GM12878 (cell line): ENCODE measurements around the gene DNAAF1. TPM values are rescaled to one million over a fixed set of nuclear protein-coding genes. Genes with fewer than 3 reads are reported as not detected.

Experiments
- BHLHE40 ChIP-seq, 2 experiments: fragments of 450-650 bp in 1 of 2; IDR thresholded peaks; 2 replicates each; pipeline ENCODE4 v1.6.1; 2011 to 2017; ENCODE audit warnings: low read depth in 2 of 2, borderline replicate concordance in 1 of 2, improper control_type of control experiment in 1 of 2, low read length in 1 of 2, mild to moderate bottlenecking in 1 of 2
- CEBPZ ChIP-seq: fragments of 150-350 bp; IDR thresholded peaks from 2 replicates; pipeline ENCODE4 v1.6.1; 2016; ENCODE audit warnings: low read depth, low read length
- NFYB ChIP-seq: IDR thresholded peaks from 2 replicates; pipeline ENCODE4 v1.6.1; 2011; ENCODE audit warnings: low read depth, mild to moderate bottlenecking, low read length, improper control_type of control experiment, moderate library complexity; ENCODE audit not compliant: insufficient read depth
- PKNOX1 ChIP-seq: fragments of 450-650 bp; IDR thresholded peaks from 2 replicates; pipeline ENCODE4 v1.6.1; 2016; ENCODE audit warnings: mild to moderate bottlenecking
- polyA plus RNA-seq, 11 experiments: library from polyadenylated mRNA; depleted of rRNA in 4 of 11; unstranded in 6 of 11; stranded (reverse) in 5 of 11; fragments of >200 nt; fragmentation: Nextera tagmentation in 4 of 11; fragmentation: Illumina TruSeq in 1 of 11; extraction: Ambion mirVana in 4 of 11; extraction: Trizol in 1 of 11; gene quantifications; 1 replicate in 1 of 11; 2 replicates in 10 of 11; pipeline versions ENCODE4 v1.2.1 to v1.2.3, GENCODE V29; 2011 to 2016; ENCODE audit warnings: inconsistent platforms in 2 of 11, missing spikeins in 2 of 11, low read depth in 1 of 11
- total RNA-seq, 4 experiments: library from RNA; depleted of rRNA in 3 of 4; stranded (reverse); fragments of >200 nt in 3 of 4; fragmentation: Illumina TruSeq in 1 of 4; extraction: Trizol in 1 of 4; gene quantifications; 2 replicates each; pipeline versions ENCODE4 v1.2.1 to v1.2.3, GENCODE V29; 2013 to 2021

DNAAF1 gene
- total and polyA plus RNA-seq, 10 of the 15 experiments (the other 5 are each of a cell fraction or from before 2014, with no cell fraction given), result 0.02 to 0.76 (median 0.08) TPM; not detected in 6

GRCh38 chr16:84175350-84176081 is 30.4 kb downstream of the DNAAF1 start (continued):
- TF ChIP-seq PKNOX1, result 0 out of 2 replicates have a peak, but pooled peaks have one; percentile 5
- no peak for TF ChIP-seq CEBPZ
- TF ChIP-seq BHLHE40 (IDR thresholded peaks at IDR 0.05; ENCODE audit: borderline replicate concordance in 1 of 2, low read depth in 2 of 2, low read length in 1 of 2), result peak; percentile 91 to 94
- no peak for TF ChIP-seq NFYB
